Loucy (cell line): ENCODE results near the gene CCDC158.
"Not testable (repeated sequence)": the region's sequence is repeated elsewhere in the genome, so short reads cannot be mapped to it uniquely, and the experiment has no call there.

Source experiments
- H2AFZ ChIP-seq: fragments of 200-600 bp; sonication (generic); 2 replicates; pipeline ENCODE4 v1.6.0; 2016; ENCODE audit warnings: antibody characterized with exemption, mild to moderate bottlenecking, low read length, moderate library complexity
- H3F3A ChIP-seq: fragments of 200-600 bp; 2 replicates; pipeline ENCODE4 v1.6.0; 2016; ENCODE audit warnings: antibody characterized with exemption, low read depth, mild to moderate bottlenecking
- H3K27me3 ChIP-seq: fragments of 200-600 bp; sonication (generic); 2 replicates; pipeline ENCODE4 v1.6.1; 2014; ENCODE audit warnings: low read length, mild to moderate bottlenecking; ENCODE audit not compliant: insufficient read depth, poor library complexity, severe bottlenecking
- H3K36me3 ChIP-seq: fragments of 200-600 bp; sonication (generic); 2 replicates; pipeline ENCODE4 v1.6.1; 2016; ENCODE audit warnings: low read length; ENCODE audit not compliant: insufficient read depth
- H3K4me1 ChIP-seq: fragments of 200-600 bp; sonication (generic); 2 replicates; pipeline ENCODE4 v1.5.1; 2014; ENCODE audit warnings: low read length, mild to moderate bottlenecking; ENCODE audit not compliant: insufficient read depth, poor library complexity, severe bottlenecking
- H3K4me2 ChIP-seq: fragments of 200-600 bp; sonication (generic); 2 replicates; pipeline ENCODE4 v1.6.0; 2014; ENCODE audit warnings: antibody characterized with exemption, low read length, low read depth, mild to moderate bottlenecking; ENCODE audit not compliant: poor library complexity, severe bottlenecking
- H3K4me3 ChIP-seq: fragments of 200-600 bp; sonication (generic); 2 replicates; pipeline ENCODE4 v1.5.1; 2014; ENCODE audit warnings: low read length, mild to moderate bottlenecking, mixed read lengths; ENCODE audit not compliant: poor library complexity, severe bottlenecking
- H3K79me2 ChIP-seq: fragments of 200-600 bp; sonication (generic); 2 replicates; pipeline ENCODE4 v1.6.1; 2014; ENCODE audit warnings: low read length; ENCODE audit not compliant: insufficient read depth
- H3K9ac ChIP-seq: fragments of 200-600 bp; sonication (generic); 2 replicates; pipeline ENCODE4 v1.6.0; 2014; ENCODE audit warnings: mild to moderate bottlenecking, low read depth, low read length, moderate library complexity; ENCODE audit not compliant: poor library complexity, severe bottlenecking
- H3K9me2 ChIP-seq: fragments of 200-600 bp; sonication (generic); replicated peaks from 2 replicates; pipeline ENCODE4 v1.6.1; 2016; ENCODE audit warnings: low read depth, low read length, mixed read lengths
- H3K9me3 ChIP-seq: fragments of 200-600 bp; sonication (generic); 2 replicates; pipeline ENCODE4 v1.6.1; 2014; ENCODE audit warnings: mild to moderate bottlenecking, antibody characterized with exemption, low read length, low read depth; ENCODE audit not compliant: insufficient read depth
- H4K20me1 ChIP-seq: fragments of 200-600 bp; sonication (generic); 2 replicates; pipeline ENCODE4 v1.6.0; 2014; ENCODE audit warnings: antibody characterized with exemption, low read length, mild to moderate bottlenecking; ENCODE audit not compliant: insufficient read depth, poor library complexity, severe bottlenecking
- CTCF ChIP-seq: fragments of 200-600 bp; sonication (generic); conservative IDR thresholded peaks from 2 replicates; pipeline ENCODE4 v1.5.1; 2014; ENCODE audit warnings: mild to moderate bottlenecking, antibody characterized with exemption, low read length
- EZH2phosphoT487 ChIP-seq: fragments of 200-600 bp; IDR thresholded peaks from 2 replicates; pipeline ENCODE4 v1.6.1; 2018; ENCODE audit warnings: antibody characterized with exemption, mild to moderate bottlenecking, moderate library complexity, borderline replicate concordance

CCDC158 gene

GRCh38 chr4:76361689-76362412, 59.1 kb downstream of the CCDC158 start:
- no peaks in the 10 kb centered on the region for H3K36me3 ChIP-seq
- no peaks in the 10 kb centered on the region for H3K27me3 ChIP-seq
- no peak overlapping the region for H3K9ac ChIP-seq
- no peak overlapping the region for H2AFZ ChIP-seq
- no peaks in the 10 kb centered on the region for H3F3A ChIP-seq
- TF ChIP-seq CTCF = no peak
- TF ChIP-seq EZH2phosphoT487 = no peak
- no peak overlapping the region for H3K4me2 ChIP-seq
- no peak overlapping the region for H3K4me3 ChIP-seq
- H3K79me2 ChIP-seq = no peaks in the 10 kb centered on the region
- no peaks in the 10 kb centered on the region for H4K20me1 ChIP-seq
- H3K9me2 ChIP-seq = no peaks in the 10 kb centered on the region
- peaks cover 3% of the 10 kb centered on the region; the same call in 1 of the 2 replicates for H3K9me3 ChIP-seq
- no peaks in the 10 kb centered on the region for H3K4me1 ChIP-seq

- not testable (repeated sequence) for H3K9me3 ChIP-seq, H3K27me3 ChIP-seq, H3F3A ChIP-seq, H4K20me1 ChIP-seq, H3K79me2 ChIP-seq, H3K4me2 ChIP-seq, H3K9me2 ChIP-seq, H3K9ac ChIP-seq, H2AFZ ChIP-seq, H3K4me1 ChIP-seq, H3K36me3 ChIP-seq, H3K4me3 ChIP-seq
Measured at GRCh38 chr4:76359881-76360466, 61.0 kb downstream of the CCDC158 start.

- Histone ChIP-seq H3K79me2 (no peaks in the 10 kb centered on the region), H3K4me1 (no peaks in the 10 kb centered on the region), H2AFZ (no peak overlapping the region), H3K9me3 (peaks cover 3% of the 10 kb centered on the region; the same call in 1 of the 2 replicates), H3K4me2 (no peak overlapping the region), H3K4me3 (no peak overlapping the region), H3K27me3 (no peaks in the 10 kb centered on the region), H4K20me1 (no peaks in the 10 kb centered on the region), H3K36me3 (no peaks in the 10 kb centered on the region), H3F3A (no peaks in the 10 kb centered on the region), H3K9me2 (no peaks in the 10 kb centered on the region), H3K9ac (no peak overlapping the region)
- TF ChIP-seq EZH2phosphoT487 = no peak
- no peak for TF ChIP-seq CTCF
Measured at GRCh38 chr4:76357981-76358380, 63.0 kb downstream of the CCDC158 start.
